Erythroblast (primary cell): ENCODE results near the gene C1orf116.

Experiments
- GATA1 ChIP-seq: IDR thresholded peaks from 2 replicates; pipeline ENCODE4 v1.6.1; 2011; ENCODE audit warnings: low read depth, mild to moderate bottlenecking, control low read depth, low read length, moderate library complexity
- POLR2A ChIP-seq: IDR thresholded peaks from 2 replicates; pipeline ENCODE4 v1.6.1; 2011; ENCODE audit warnings: mild to moderate bottlenecking, low read length

- no peak for TF ChIP-seq POLR2A
- TF ChIP-seq GATA1: no peak
These were observed 18.8 kb upstream of the C1orf116 start, which contains the start of gene YOD1 for GRCh38 chr1:207051191-207051943.
